SKM-1 treated with dmso at 0.1 percent for 144 hours (cell line): ENCODE measurements around the gene EIF4G1.

ENCODE experiments used
- DNase-seq: peaks from one replicate; lab custom pipeline; 2025; ENCODE audit not compliant: unreplicated experiment; lab: John Stamatoyannopoulos, UW

The EIF4G1 gene

DNA sequence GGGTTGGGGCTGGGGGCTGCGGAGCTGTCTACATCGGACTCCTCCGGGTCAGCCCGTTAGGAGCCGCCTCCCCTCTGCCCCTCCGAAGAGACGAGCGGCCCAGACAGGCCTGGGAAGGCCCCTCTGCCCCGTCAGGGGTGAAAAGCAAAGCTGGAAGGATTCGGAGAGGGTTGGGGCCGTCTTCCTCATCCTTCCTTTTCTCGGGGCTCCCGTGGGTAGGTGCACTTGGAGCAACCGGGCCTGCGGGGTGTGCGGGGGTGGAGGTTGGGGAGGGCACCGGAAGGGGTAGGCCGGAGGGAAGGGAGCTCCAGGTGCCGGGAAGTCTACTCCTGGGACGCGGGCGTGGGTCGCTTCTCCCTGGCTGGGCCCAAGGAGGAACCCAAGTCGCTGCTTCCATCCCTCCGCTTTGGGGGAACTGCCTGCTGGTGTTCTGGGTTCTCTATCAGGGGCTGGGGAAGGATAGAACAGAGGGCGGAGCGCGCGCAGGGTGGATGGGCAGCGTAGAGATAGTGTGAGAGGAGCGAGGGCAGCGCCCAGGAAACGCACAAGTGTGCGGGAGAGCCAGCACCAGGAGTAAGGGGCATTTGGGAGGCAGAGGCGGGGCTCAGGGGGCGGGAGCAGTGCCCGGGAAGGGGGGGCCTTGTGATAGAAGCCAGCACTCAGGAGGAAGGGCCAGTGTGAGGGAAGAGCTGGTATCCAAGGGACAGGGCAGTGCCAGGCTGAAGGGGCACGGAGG is 47.7 kb downstream of the EIF4G1 start:
- peak; percentile 39 for DNase-seq

DNA sequence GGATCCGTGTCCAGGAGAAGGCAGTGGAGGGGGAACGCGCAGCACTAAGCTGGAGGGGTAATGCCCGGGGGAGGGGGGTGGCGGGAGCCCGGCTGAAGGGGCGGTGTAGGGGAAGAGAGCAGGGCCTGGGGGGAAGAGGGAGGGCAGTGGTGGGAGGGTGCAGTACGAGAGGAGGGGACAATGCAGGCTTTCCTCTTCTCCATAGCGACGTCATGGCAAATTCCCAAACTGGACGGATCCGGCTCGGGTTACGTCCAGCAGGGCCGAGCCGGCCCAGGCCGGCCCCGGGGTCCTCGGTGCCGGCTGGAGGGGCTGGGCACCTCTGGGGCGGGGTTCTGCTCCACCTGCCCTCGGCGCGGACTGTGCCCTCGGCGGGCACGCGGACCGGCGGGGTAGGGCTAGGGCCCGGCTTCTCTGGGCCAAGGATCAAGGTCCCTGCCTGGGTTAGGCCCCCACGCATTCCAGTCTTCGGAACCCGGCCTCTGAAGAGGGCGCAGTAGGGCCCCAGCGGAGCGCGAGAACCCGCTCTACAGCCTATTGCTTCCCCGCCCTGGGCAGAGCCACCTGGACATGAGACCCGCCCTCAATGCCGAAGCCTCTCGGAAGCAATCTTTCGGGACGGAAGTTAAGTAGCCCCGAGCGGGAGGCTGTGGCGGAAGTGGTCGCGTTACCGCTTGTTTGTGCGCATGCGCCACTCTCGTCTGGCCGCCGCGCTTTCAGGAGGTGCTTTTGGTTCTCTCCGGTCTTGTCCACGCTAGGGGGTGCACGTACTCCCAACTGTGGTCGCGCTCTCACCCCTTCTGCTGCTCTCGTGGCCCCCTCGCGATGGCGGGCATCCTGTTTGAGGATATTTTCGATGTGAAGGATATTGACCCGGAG is 48.5 kb downstream of the EIF4G1 start:
- DNase-seq = peak; percentile 98

DNA sequence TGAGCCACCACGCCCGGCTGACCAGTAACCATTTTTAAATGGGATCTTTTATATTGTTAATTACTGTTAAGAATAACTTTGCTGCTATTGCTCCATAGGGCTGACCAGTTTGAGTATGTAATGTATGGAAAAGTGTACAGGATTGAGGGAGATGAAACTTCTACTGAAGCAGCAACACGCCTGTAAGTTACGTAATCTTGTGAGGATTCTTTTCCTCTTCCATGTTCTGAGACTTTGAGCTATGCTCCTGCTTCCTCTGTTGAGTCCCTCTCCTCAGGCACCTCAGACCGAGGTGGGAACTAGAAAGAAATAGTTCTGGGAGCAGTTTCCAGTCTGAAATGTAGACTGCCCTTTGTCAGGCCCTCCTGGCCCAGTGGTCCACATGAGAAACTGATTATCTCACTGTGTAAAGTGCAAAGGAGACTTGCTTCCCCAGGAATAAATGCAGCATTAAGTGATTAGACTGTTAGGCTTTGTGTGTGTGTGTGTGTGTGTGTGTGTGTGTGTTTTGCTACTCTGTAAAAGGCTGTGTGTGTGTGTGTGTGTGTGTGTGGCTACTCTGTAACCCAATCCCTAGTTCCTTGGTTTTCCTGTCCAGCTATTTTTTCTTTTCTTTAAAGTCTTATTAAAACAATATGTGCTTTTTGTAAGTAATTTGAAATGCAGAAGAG is 52.3 kb downstream of the EIF4G1 start:
- DNase-seq = no peak

DNA sequence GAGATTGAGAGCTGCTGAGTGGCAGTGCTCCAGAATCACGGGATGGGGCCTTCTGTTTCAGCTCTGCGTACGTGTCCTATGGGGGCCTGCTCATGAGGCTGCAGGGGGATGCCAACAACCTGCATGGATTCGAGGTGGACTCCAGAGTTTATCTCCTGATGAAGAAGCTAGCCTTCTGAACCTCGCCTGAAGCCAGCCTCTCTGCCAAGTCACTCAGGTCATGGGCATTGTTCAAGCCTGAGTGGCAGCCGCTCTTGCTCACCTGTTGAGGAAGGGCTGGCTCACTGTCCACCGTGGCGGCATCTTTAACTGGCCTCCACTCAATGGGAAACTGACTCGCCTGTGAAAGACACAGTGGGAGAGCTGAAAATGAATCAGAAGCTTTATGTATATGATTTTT is 53.7 kb downstream of the EIF4G1 start:
- no peak for DNase-seq

DNA sequence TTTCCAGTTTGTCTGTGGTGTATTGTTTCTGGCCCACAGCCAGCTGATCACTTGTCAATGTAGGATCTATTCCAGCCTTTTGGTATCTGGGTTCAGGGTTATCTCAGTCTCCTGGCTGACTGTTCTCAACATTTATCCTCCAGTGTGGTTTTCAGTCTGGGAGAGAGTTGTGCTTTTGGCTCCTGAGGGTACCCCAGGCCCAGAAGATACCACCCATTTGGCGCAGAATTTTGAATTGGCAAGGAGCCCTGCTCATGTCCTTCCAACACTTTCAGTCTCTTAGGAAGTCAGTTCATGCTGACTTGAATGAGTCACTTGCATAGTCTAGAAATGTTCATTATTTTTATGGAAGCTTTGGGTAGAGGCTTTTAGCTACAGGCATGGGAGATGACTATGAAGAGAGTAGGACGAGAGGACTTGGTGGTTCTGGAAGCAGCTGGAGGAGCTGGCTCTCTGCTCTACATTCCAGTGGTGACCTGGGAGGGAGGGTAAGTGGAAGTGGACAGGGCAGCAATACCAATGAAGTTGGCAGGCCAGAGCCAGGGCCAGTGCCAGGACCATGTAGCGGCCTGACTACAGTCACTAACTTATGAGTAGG is 54.3 kb downstream of the EIF4G1 start:
- DNase-seq = no peak

DNA sequence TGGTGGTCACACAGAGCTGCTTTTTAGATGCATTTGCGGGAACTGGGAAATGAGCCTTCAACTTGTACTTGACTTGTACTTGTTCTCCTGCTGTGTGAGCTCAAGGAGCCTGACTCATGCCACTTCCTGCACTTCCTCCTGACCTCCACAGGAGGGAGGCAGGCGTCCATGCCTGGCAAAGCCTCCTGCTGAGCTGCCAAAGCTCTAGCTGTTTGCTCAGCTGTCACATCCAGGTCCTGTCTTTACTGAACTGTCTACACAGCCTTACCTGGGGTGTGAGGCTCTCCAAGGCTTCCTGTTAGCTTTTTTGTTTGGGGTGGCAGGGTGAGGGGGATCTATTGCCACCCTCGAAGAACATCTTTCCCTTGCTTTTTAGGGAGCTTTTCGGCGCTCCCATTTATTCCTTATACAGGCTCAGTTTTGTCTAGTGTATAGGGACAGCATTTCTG is 57.2 kb downstream of the EIF4G1 start:
- peak; percentile 76 for DNase-seq

DNA sequence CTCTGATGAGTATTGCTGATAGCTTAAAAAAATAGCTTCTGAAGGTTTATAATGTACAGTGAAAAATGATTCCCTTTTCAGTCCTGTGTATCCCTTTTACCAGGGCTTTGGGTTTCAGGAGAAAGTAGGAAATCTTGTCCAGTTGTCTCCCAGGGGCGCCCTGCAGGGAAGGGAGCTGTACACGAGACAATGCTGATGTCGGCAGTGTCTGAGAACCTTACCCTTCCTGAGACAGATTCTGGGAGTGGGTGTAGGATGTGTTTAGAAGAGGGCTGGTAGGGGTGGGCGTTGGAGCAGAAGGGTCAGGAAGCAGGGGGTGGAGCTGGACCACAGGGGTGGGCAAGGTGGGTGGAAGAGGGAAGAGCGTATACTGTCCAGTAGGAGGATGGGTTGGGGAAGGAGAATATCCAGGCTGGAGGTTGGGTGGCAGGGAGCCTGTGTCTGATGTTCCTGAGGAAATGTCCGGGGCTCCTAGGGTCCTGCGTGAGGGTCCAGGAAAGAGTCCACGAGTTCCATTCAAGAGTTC is 58.0 kb downstream of the EIF4G1 start:
- no peak for DNase-seq

DNA sequence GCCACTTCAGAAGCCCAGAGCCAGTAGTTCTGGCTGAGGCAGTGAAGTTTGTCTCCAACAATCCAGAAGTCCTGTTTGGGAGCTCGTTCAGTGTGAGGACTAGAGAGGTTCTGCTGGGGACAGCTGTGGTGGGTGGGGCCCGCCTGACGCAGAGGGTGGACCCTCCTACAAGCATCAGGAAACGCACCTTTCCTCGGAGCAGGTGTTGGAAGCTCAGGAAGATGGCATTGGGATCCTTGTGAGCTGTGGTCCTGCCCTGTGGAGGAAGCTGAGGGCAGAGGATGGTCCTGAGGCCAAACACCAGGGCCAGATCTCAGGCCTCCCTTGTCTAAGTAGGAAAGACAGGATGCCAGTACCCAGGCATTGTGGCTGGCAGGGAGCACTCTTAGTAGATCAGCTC is 58.5 kb downstream of the EIF4G1 start:
- DNase-seq = no peak

DNA sequence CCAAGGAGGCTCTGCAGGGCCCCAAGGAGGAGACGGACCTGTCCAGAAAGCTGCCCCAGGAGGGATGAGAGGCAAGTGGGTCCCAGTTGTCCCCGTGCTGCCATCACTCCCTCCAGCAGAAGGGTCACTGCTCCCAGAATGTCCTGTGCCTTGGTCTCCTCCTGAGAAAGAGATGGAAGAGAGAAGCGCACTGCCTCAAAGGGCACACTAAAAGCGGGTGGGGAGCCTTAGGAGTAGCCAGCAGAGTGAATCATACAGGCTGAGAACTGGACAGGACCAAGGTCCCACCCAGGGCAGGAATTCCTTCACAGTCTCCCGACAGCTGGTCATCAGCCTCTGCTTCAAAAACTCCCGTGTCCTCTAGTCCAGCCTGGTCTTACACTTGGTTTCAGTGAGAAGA is 59.0 kb downstream of the EIF4G1 start:
- DNase-seq = no peak

DNA sequence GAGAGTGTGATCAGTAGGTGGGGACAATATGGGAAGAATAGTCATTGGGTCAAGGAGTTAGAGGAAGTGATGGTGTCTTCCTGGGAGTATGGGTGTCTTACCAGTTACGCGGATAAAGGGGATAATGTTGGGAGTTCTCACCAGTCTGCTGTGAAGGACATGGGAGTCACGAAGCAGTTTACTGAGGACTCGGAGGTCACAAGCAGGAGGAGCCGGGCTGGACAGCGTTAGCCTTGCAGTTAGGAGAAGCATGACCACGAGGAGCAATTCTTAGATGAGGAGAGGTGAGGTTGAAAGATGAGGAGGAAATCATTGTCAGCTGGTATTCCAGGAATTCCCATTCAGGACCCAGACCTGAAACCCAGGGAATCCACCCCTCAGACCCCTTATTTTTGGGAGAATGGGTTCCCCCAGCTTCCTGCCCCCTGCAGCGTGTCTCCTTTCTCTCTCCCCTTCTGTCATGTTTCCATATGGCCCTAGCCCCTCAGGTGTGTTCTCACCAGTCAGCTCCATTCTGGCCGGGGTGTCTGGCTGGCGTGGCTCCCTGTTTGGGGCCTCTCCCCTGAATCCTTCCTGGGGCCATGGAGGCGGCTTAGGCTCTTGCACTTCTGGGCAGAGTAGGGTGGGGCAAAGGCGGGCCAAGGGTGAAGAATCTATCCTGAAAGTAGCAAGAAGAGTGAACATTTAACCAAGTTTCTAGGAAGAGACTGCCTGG is 61.5 kb downstream of the EIF4G1 start:
- DNase-seq = no peak

DNA sequence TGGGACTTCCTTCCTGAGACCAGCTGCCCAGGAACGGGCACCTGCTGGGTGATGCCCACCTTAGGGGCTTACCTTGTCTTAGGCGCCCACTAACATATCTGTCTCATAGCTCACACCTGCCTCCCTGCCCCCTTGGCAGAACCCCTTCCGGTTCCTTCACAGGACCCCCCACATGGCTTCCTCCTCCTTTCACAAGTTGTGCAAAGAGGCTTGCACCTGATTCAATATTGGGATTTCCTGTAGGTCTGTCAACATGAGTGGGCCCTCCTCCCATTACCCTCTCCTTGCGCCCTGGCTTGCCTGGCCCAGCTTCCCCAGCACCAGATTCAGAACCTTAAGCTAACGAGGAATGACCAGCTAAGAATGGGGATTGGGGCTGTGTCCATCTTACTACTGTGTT is 63.0 kb downstream of the EIF4G1 start:
- DNase-seq = no peak

DNA sequence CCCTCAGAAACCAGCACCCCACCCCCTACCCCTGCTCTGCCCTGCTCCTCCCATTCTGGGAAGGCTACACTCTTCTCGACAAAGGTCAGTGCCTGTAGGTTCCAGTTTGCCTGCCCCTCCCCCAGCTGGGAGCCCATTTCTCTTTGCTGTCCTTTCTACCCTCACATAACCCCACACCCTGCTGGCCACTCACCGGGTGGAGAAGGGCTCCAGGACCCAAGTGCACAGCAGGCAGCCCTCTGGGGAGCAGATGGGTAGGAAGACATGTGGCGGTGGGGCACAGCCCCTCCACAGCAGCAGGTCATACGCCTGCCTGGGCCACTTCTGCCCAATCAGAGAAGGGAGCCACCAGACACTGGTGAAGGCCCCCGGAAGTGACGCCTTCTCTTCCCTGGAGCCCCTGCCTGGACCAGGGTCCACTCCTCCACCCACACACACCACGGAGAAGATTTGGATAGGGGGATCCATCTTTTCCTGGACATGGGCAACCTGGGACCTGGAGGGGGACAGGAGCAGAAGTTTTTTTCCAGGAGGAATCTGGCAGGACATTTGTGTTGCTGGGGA is 63.6 kb downstream of the EIF4G1 start, which contains the start of gene THPO:
THPO (minus strand) TSS at position 326 of the 564 bp plus-strand sequence. CDS start 1,948 bp downstream, outside the sequence.
- no peak for DNase-seq

DNA sequence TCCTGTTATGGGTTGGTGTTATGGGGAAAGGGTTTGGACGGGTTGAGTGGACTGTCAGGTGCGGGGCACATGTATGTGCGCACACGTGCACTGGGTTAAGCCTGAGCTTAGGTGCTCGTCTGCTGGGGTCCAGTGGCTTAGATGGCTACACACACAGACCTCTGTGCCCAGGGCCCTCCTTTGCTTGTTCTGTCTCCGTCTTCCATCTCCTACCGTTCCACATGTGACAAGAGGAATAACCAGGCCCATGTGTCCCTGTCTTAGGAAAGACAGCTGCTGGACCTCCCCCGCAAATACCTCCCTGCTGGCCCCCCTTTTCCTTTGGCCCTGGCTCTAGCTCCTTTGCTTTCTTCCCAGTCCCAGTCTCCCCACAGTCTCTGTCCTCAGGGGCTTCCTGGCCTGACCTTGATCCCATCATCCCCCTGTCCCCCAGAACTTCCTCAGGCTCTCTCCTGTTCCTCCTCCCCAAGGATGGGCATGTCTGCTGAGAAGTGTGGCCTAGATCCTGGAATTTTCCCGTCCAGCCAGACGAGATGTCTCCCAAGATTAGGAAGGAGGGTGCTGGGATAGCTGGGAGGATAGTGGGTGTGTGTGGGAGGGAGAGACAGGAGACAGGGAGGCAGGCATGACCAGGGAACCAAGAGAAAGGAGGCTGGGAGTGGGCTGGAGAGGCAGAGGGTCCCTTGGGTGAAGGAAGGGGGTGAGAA is 64.4 kb downstream of the EIF4G1 start:
- DNase-seq = no peak

DNA sequence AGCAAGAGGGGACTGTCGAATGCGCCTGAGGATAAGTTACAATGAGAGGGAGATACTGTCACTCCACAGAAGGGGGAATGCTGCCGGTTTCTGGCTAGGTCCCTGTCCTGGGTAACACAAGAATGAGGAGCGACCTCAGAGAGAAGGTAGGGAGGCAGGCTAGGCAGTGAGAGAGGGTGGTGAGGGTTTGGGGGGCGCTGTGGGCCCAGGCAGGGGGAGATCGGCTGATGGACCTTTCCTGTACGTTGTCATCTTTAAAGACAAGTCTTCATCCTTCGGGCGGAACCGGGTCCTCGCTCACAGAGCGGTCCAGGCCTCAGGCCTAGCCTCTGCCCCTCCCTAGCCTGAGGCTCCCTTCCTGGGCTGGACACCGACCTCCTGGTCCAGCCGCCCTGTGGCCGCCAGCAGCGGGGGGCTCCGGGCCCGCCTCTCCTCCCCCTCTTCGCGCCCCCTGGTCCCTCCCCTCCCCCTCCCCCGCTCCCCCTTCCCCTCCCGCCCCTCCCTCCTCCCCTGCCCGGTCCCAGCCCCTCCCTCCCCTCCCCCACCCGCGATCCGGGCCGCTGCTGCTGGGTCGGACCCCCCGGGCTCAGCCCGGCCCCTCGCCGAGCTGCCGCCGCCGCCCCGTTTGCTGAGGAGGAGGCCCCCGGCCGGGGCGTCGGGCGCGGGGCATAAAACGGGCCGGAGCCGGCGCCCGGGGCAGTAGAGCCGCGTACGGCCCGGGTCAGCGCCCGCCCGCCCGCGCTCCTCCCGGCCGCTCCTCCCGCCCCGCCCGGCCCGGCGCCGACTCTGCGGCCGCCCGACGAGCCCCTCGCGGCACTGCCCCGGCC is 65.2 kb downstream of the EIF4G1 start, which contains the start of gene CHRD:
CHRD (plus strand) TSS at position 697 of the 827 bp plus-strand sequence. CDS start 265 bp downstream, outside the sequence.
- no peak for DNase-seq

DNA sequence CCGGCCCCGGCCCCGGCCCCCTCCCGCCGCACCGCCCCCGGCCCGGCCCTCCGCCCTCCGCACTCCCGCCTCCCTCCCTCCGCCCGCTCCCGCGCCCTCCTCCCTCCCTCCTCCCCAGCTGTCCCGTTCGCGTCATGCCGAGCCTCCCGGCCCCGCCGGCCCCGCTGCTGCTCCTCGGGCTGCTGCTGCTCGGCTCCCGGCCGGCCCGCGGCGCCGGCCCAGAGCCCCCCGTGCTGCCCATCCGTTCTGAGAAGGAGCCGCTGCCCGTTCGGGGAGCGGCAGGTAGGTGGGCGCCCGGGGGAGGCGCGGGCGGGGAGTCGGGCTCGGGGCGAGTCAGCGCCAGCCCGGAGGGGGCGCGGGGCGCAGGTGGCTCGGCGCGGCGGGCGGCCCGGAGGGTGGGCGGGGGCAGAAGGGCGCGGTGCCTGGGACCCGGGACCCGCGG is 65.8 kb downstream of the EIF4G1 start:
- no peak for DNase-seq

DNA sequence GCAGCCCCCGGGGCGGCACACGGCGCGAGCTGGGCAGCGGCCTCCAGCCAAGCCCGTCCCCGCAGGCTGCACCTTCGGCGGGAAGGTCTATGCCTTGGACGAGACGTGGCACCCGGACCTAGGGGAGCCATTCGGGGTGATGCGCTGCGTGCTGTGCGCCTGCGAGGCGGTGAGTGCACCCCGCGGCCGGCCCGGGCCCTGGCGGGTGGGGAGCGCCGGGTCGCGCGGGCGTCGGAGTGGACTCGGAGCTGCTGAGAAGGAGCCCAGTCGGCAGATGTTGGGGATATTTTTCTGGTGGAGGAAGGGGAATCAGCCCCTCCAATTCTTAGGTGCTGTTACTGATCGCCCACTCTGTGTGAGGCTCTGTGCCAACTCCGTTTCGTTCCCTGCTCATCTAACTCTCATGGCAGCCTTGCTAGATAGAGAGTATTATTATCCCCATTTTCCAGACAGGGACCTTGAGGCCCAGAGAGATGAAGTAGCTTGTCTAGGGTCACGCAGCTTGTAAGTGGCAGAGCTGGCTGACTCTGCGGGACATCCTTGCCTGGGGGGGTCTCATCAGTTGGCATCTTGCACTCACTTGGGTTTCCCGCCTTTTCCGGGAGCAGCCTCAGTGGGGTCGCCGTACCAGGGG is 66.3 kb downstream of the EIF4G1 start:
- no peak for DNase-seq

DNA sequence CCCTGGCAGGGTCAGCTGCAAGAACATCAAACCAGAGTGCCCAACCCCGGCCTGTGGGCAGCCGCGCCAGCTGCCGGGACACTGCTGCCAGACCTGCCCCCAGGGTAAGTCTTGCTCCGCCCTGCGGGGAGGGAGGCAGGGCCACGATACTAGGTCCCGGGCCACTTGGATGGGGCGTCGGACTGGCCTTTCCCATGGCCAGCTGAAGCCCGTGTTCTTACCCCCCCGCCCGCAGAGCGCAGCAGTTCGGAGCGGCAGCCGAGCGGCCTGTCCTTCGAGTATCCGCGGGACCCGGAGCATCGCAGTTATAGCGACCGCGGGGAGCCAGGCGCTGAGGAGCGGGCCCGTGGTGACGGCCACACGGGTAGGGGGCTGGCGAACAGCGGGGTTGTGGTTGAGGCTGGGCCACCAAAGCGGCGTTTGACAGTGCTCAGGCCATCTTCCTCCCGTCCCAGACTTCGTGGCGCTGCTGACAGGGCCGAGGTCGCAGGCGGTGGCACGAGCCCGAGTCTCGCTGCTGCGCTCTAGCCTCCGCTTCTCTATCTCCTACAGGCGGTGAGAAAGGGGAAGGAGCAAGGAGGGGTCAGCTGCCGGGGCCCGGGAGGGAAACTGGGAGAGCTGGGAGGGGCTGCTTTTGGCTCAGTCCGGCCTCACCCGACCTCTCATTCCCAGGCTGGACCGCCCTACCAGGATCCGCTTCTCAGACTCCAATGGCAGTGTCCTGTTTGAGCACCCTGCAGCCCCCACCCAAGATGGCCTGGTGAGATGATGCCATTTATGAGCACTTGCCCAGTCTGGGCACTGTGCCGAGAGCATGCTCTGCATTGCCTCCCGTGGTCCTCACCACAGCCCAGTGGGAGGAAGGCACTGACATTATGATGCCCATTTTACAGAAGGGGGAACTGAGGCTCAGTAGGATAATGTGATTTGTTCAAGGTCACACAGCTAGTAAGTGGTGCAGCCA is 67.1 kb downstream of the EIF4G1 start:
- no peak for DNase-seq
